Chondrocyte (in vitro differentiated cells): ENCODE data around the gene EIPR1. TPM values are rescaled to one million over a fixed set of nuclear protein-coding genes. Genes with fewer than 3 reads are reported as not detected.

Experiments
- DNase-seq: peaks from one replicate; pipeline ENCODE4 v3.0.0; 2021; ENCODE audit warnings: mixed read lengths, low spot score
- H3K27ac Mint-ChIP-seq: one replicate; pipeline ENCODE4 v1.8.0; 2021; ENCODE audit warnings: mild to moderate bottlenecking, moderate library complexity, mixed read lengths; ENCODE audit not compliant: unreplicated experiment
- H3K27me3 Mint-ChIP-seq: 2 replicates; pipeline ENCODE4 v1.8.0; 2021; ENCODE audit warnings: low read depth, mixed read lengths
- H3K36me3 Mint-ChIP-seq: 2 replicates; pipeline ENCODE4 v1.8.0; 2021; ENCODE audit warnings: low read depth, mixed read lengths
- H3K4me1 Mint-ChIP-seq: 2 replicates; pipeline ENCODE4 v1.8.0; 2021; ENCODE audit warnings: low read depth, mild to moderate bottlenecking, mixed read lengths
- H3K4me3 Mint-ChIP-seq: one replicate; pipeline ENCODE4 v1.8.0; 2021; ENCODE audit warnings: mild to moderate bottlenecking, moderate library complexity, mixed read lengths; ENCODE audit not compliant: unreplicated experiment
- H3K9me3 Mint-ChIP-seq: 2 replicates; pipeline ENCODE4 v1.8.0; 2021; ENCODE audit warnings: low read depth, mixed read lengths
- CTCF ChIP-seq: fragments of 200-600 bp; sonication (generic); IDR thresholded peaks from 2 replicates; pipeline ENCODE4 v1.5.0; 2021; ENCODE audit warnings: antibody characterized with exemption, mild to moderate bottlenecking, moderate library complexity
- total RNA-seq: library from RNA; stranded (reverse); gene quantifications from 3 replicates; pipeline ENCODE4 v1.2.1, GENCODE V29; 2021

EIPR1 gene
- total RNA-seq, 1 donor from 2014 or later: 18.2 TPM

- H3K9me3 Mint-ChIP-seq: no peaks in the 10 kb centered on the region
- peak; percentile 46 for DNase-seq
- H3K4me1 Mint-ChIP-seq: no peaks in the 10 kb centered on the region
- H3K36me3 Mint-ChIP-seq: no peaks in the 10 kb centered on the region
- no peak overlapping the region for H3K27ac Mint-ChIP-seq
- H3K27me3 Mint-ChIP-seq: no peaks in the 10 kb centered on the region
- no peak overlapping the region for H3K4me3 Mint-ChIP-seq
- no peak for TF ChIP-seq CTCF
Observed at GRCh38 chr2:3319134-3319533, 58.5 kb downstream of the EIPR1 start.

- Mint-ChIP-seq H3K27me3 (no peaks in the 10 kb centered on the region), H3K27ac (no peak overlapping the region), H3K4me3 (no peak overlapping the region), H3K9me3 (no peaks in the 10 kb centered on the region), H3K4me1 (no peaks in the 10 kb centered on the region), H3K36me3 (no peaks in the 10 kb centered on the region)
- DNase-seq: peak; percentile 88
- TF ChIP-seq CTCF: no peak
Observed at GRCh38 chr2:3317871-3318590, 59.6 kb downstream of the EIPR1 start.

- H3K4me1 Mint-ChIP-seq: no peaks in the 10 kb centered on the region
- no peak for DNase-seq
- H3K27me3 Mint-ChIP-seq: no peaks in the 10 kb centered on the region
- no peak overlapping the region for H3K27ac Mint-ChIP-seq
- H3K9me3 Mint-ChIP-seq: no peaks in the 10 kb centered on the region
- H3K36me3 Mint-ChIP-seq: no peaks in the 10 kb centered on the region
- no peak overlapping the region for H3K4me3 Mint-ChIP-seq
- TF ChIP-seq CTCF: no peak
Observed at GRCh38 chr2:3317277-3317685, 60.3 kb downstream of the EIPR1 start.

GRCh38 chr2:3316456-3317276 lies 61.0 kb downstream of the EIPR1 start:
- Mint-ChIP-seq H3K36me3 (no peaks in the 10 kb centered on the region), H3K9me3 (no peaks in the 10 kb centered on the region), H3K27ac (no peak overlapping the region), H3K4me3 (no peak overlapping the region), H3K27me3 (no peaks in the 10 kb centered on the region), H3K4me1 (no peaks in the 10 kb centered on the region)
- no peak for TF ChIP-seq CTCF
- DNase-seq: peak; percentile 52

- Mint-ChIP-seq H3K4me3 (no peak overlapping the region), H3K36me3 (no peaks in the 10 kb centered on the region), H3K4me1 (no peaks in the 10 kb centered on the region), H3K27me3 (no peaks in the 10 kb centered on the region), H3K9me3 (no peaks in the 10 kb centered on the region), H3K27ac (no peak overlapping the region)
- no peak for TF ChIP-seq CTCF
- no peak for DNase-seq
Observed at GRCh38 chr2:3314626-3315025, 63.0 kb downstream of the EIPR1 start.
